Breast epithelium (tissue), 4 donors: Measurements from ENCODE around the gene CCDC6. TPM values are rescaled to one million over a fixed set of nuclear protein-coding genes. Genes with fewer than 3 reads are reported as not detected.
"Not testable (repeated sequence)": the region's sequence is repeated elsewhere in the genome, so short reads cannot be mapped to it uniquely, and the experiment has no call there.

Source experiments
- DNase-seq, 2 donors: peaks; one replicate each; pipeline ENCODE4 v3.0.0-alpha.2; 2019; ENCODE audit warnings: low spot score in 2 of 2
- H3K27ac ChIP-seq, 2 donors: fragments of 200-600 bp; sonication (generic) in 1 of 2; one replicate each; pipeline ENCODE4 v1.5.1; 2016 to 2019; ENCODE audit warnings: mild to moderate bottlenecking in 1 of 2
- H3K27me3 ChIP-seq, 2 donors: fragments of 200-600 bp; sonication (generic) in 1 of 2; one replicate each; pipeline versions ENCODE4 v1.5.1 to v1.6.0; 2017 to 2019; ENCODE audit warnings: control low read depth in 1 of 2, mild to moderate bottlenecking in 1 of 2
- H3K36me3 ChIP-seq: fragments of 200-600 bp; one replicate; pipeline ENCODE4 v1.5.1; 2019
- H3K4me1 ChIP-seq, 2 donors: fragments of 200-600 bp; sonication (generic); one replicate each; pipeline ENCODE4 v1.5.1; 2016 to 2019; ENCODE audit warnings: control low read depth in 1 of 2
- H3K4me3 ChIP-seq, 3 donors: fragments of 200-600 bp; sonication (generic); 1 replicate in 2 of 3; 2 replicates in 1 of 3; pipeline ENCODE4 v1.5.1; 2016 to 2019; ENCODE audit warnings: mild to moderate bottlenecking in 3 of 3, moderate library complexity in 2 of 3
- H3K9me3 ChIP-seq, 2 donors: fragments of 200-600 bp; sonication (generic) in 1 of 2; one replicate each; pipeline ENCODE4 v1.5.1; 2016 to 2019; ENCODE audit warnings: control low read depth in 1 of 2
- CTCF ChIP-seq, 3 donors: fragments of 450-650 bp; IDR thresholded peaks; one replicate each; pipeline ENCODE4 v1.5.1; 2016 to 2017; ENCODE audit warnings: antibody characterized with exemption in 3 of 3, mild to moderate bottlenecking in 3 of 3, moderate library complexity in 3 of 3
- POLR2A ChIP-seq: fragments of 450-650 bp; IDR thresholded peaks from one replicate; pipeline ENCODE4 v1.6.1; 2016; ENCODE audit warnings: antibody characterized with exemption, mild to moderate bottlenecking, moderate library complexity
- POLR2AphosphoS5 ChIP-seq, 3 donors: sonication (generic); formaldehyde crosslinking; IDR thresholded peaks; one replicate each; pipeline ENCODE4 v1.6.1; 2017; ENCODE audit warnings: antibody characterized with exemption in 3 of 3
- intact Hi-C: fragments of 100-400 bp; cut with DNase I; formaldehyde crosslinking; loops from one replicate; pipeline ENCODE4 v1.15.1; 2023; ENCODE audit warnings: low total_unique reads
- total RNA-seq, 3 donors: library from RNA; depleted of rRNA; stranded (reverse); fragments of >200 nt; gene quantifications; one replicate each; pipeline ENCODE4 v1.1.0, GENCODE V29; 2016

Gene CCDC6
- 10 to 100 TPM; 31.4 to 85.6 (median 44.9) TPM for total RNA-seq

- Histone ChIP-seq H3K27ac (peak within 1 kb of the TSS; percentile 94 to 98), H3K4me1 (peaks cover 0 to 7% of the 10 kb centered on the region in 2 donors)
- intact Hi-C loops: no loop called here
Measured at GRCh38 chr10:59906417-59907202, at the start of gene CCDC6. Gene CCDC6, minus strand, starts transcription at chr10:59906556. Its CDS starts 132 bp downstream, at chr10:59906424.

DNA sequence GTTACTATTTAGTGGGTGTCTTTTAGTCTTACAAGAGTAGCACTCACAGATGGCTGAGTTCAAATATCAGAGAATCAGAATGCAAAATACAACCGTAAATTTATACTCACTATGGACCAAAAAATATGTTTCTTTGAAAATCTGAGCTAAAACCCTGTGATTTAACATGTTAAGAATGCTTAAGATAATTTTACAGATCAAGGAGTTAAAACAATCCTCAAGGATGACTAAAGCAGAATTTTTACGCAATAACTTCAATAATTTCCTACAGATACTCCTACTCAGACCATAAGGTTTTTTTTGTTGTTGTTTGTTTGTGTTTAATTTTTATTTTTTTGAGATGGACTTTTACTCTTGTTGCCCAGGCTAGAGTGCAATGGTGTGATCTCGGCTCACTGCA lies 47.9 kb upstream of the CCDC6 start:
- intact Hi-C loops: loop anchor here (5.0 kb wide), 1 partner anchor 173 kb away; no protein-coding TSS in a partner anchor
- H3K27ac ChIP-seq: no peak overlapping the region
- H3K4me1 ChIP-seq: no peaks in the 10 kb centered on the region
- TF ChIP-seq POLR2AphosphoS5 (IDR thresholded peaks at IDR 0.05): no peak
- no peak for TF ChIP-seq CTCF (IDR thresholded peaks at IDR 0.05)
- no peak for TF ChIP-seq POLR2A
- no peak for DNase-seq
- H3K27me3 ChIP-seq: no peaks in the 10 kb centered on the region
- H3K9me3 ChIP-seq: no peaks in the 10 kb centered on the region
- no peaks in the 10 kb centered on the region for H3K36me3 ChIP-seq
- H3K4me3 ChIP-seq: no peak overlapping the region

More at GRCh38 chr10:59906417-59907202, at the start of gene CCDC6:
- H3K36me3 ChIP-seq: no peaks in the 10 kb centered on the region
- TF ChIP-seq CTCF (IDR thresholded peaks at IDR 0.05) (peak; percentile 71 to 88 (median 85)), POLR2AphosphoS5 (IDR thresholded peaks at IDR 0.05) (peak; percentile 77 to 88 (median 82)), POLR2A (peak; percentile 56)
- peak within 1 kb of the TSS; percentile 98 to 100 (median 98) for H3K4me3 ChIP-seq
- DNase-seq: peak; percentile 89 to 94
- no peaks in the 10 kb centered on the region for H3K9me3 ChIP-seq
- no peaks in the 10 kb centered on the region for H3K27me3 ChIP-seq

GRCh38 chr10:59953711-59954110 lies 47.4 kb upstream of the CCDC6 start:
- not testable (repeated sequence) for DNase-seq, H3K36me3 ChIP-seq, H3K27me3 ChIP-seq, H3K9me3 ChIP-seq, H3K27ac ChIP-seq, H3K4me1 ChIP-seq, H3K4me3 ChIP-seq
- intact Hi-C loops: loop anchor here (5.0 kb wide), 1 partner anchor 174 kb away; no protein-coding TSS in a partner anchor

DNA sequence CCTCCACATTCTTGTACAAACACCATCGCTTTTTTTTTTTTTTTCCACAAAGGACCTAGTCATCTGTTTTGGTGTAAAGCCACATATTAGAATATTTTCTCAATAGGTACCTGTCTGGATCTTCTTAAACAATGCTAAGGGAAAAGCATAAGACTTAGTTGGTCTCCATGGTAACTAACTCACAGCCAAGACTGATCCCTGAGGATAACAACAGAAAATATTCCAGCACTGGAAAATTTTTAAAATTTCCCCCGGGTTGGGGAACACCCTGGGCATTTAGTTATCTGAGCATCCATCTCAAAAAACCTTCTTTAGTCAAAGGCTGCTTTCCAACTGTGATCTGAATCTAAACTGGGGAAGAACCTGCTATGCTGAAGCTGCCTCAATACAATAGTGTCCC lies 43.7 kb upstream of the CCDC6 start:
- intact Hi-C loops: loop anchor here (5.0 kb wide), 1 partner anchor 177 kb away; no protein-coding TSS in a partner anchor
- TF ChIP-seq POLR2AphosphoS5 (IDR thresholded peaks at IDR 0.05) (no peak), CTCF (IDR thresholded peaks at IDR 0.05) (no peak), POLR2A (no peak)
- Histone ChIP-seq H3K4me3 (no peak overlapping the region), H3K9me3 (no peaks in the 10 kb centered on the region), H3K27ac (no peak overlapping the region), H3K27me3 (no peaks in the 10 kb centered on the region), H3K4me1 (no peaks in the 10 kb centered on the region), H3K36me3 (no peaks in the 10 kb centered on the region)
- DNase-seq: no peak

DNA sequence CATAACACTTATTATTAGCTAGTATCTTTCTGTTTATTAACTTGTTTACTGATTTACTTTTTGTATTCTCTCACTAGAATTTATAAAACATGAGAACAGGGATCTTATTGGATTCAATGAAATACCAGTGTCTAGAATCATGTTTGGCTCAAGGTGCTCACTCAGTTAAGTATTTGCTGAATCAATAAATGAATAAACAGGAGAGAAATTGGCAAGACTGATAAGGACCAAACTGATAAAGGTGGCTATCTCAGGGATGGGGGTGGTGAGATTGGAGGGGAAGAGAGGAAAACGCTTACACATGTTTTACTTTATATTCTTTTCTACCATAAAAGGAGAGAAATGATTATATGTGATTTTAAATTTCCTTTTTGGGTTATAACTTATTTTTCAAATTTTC lies 43.3 kb upstream of the CCDC6 start:
- intact Hi-C loops: loop anchor here (5.0 kb wide), 1 partner anchor 178 kb away; no protein-coding TSS in a partner anchor
- Histone ChIP-seq H3K27me3 (no peaks in the 10 kb centered on the region), H3K36me3 (no peaks in the 10 kb centered on the region), H3K4me3 (no peak overlapping the region), H3K9me3 (no peaks in the 10 kb centered on the region), H3K27ac (no peak overlapping the region), H3K4me1 (no peaks in the 10 kb centered on the region)
- DNase-seq: no peak
- TF ChIP-seq POLR2AphosphoS5 (IDR thresholded peaks at IDR 0.05) (no peak), CTCF (IDR thresholded peaks at IDR 0.05) (no peak), POLR2A (no peak)
